Measurements from ENCODE around the gene TNFRSF17.
A peak's percentile ranks its signal among the peaks of the same experiment; 100 is the strongest.
"Not testable (repeated sequence)": the region's sequence is repeated elsewhere in the genome, so short reads cannot be mapped to it uniquely, and the experiment has no call there.

Gene TNFRSF17

GRCh38 chr16:11964761-11965551, at the start of gene TNFRSF17:
TNFRSF17 (plus strand) TSS chr16:11965210; CDS start chr16:11965325, 115 bp downstream.
- no peak for DNase-seq

GRCh38 chr16:11915644-11916523, 49.1 kb upstream of the TNFRSF17 start, which contains the start of gene GSPT1:
GSPT1 (minus strand) TSS chr16:11915956; CDS start chr16:11915720, 236 bp downstream.
- peak; percentile 99 for DNase-seq

- DNase-seq, result no peak
These were observed 48.3 kb upstream of the TNFRSF17 start for GRCh38 chr16:11916524-11917285.

GRCh38 chr16:11924046-11924445, 41.0 kb upstream of the TNFRSF17 start:
- DNase-seq, result not testable (repeated sequence)

- not testable (repeated sequence) for DNase-seq
These were observed 37.7 kb upstream of the TNFRSF17 start for GRCh38 chr16:11927350-11927749.

- not testable (repeated sequence) for DNase-seq
These were observed 23.1 kb upstream of the TNFRSF17 start, which contains the start of gene NPIPB2 for GRCh38 chr16:11941945-11942344. NPIPB2 (minus strand) TSS chr16:11942045; CDS start chr16:11942045, 0 bp downstream.

GRCh38 chr16:11946433-11946832, 18.6 kb upstream of the TNFRSF17 start:
- DNase-seq, result no peak

- no peak for DNase-seq
These were observed 16.2 kb upstream of the TNFRSF17 start for GRCh38 chr16:11948819-11949218.

- peak; percentile 15 for DNase-seq
These were observed 15.5 kb upstream of the TNFRSF17 start for GRCh38 chr16:11949527-11949926.

GRCh38 chr16:11950388-11950787, 14.6 kb upstream of the TNFRSF17 start:
- no peak for DNase-seq

- not testable (repeated sequence) for DNase-seq
These were observed 11.4 kb upstream of the TNFRSF17 start for GRCh38 chr16:11953576-11953975.

GRCh38 chr16:11955713-11956123, 9.3 kb upstream of the TNFRSF17 start:
- DNase-seq, result no peak

- DNase-seq, result no peak
These were observed 8.5 kb upstream of the TNFRSF17 start for GRCh38 chr16:11956558-11956957.

- no peak for DNase-seq
These were observed 7.2 kb upstream of the TNFRSF17 start for GRCh38 chr16:11957591-11958395.

- DNase-seq, result not testable (repeated sequence)
These were observed 2.6 kb upstream of the TNFRSF17 start for GRCh38 chr16:11962457-11962856.

- DNase-seq, result not testable (repeated sequence)
These were observed 2.0 kb upstream of the TNFRSF17 start for GRCh38 chr16:11962978-11963377.

GRCh38 chr16:11963706-11964105, 1.3 kb upstream of the TNFRSF17 start:
- no peak for DNase-seq

- no peak for DNase-seq
These were observed 1.2 kb downstream of the TNFRSF17 start for GRCh38 chr16:11966173-11966572.

GRCh38 chr16:11967195-11967911, 2.3 kb downstream of the TNFRSF17 start:
- DNase-seq, result no peak

GRCh38 chr16:11968577-11968976, 3.6 kb downstream of the TNFRSF17 start:
- DNase-seq, result no peak

GRCh38 chr16:11970292-11970691, 5.3 kb downstream of the TNFRSF17 start:
- not testable (repeated sequence) for DNase-seq
